Forelimb muscle (tissue), 1 donor: ENCODE results near the gene LSAMP. TPM values are rescaled to one million over a fixed set of nuclear protein-coding genes. Genes with fewer than 3 reads are reported as not detected.

Experiments used
- DNase-seq: peaks from one replicate; pipeline ENCODE4 v3.0.0-alpha.2; 2013; ENCODE audit warnings: low read depth
- polyA plus RNA-seq: library from polyadenylated mRNA; unstranded; fragments of 120-200 nt; gene quantifications from one replicate; pipeline ENCODE4 v1.2.1, GENCODE V29; 2013; ENCODE audit not compliant: insufficient read length

Gene LSAMP
- polyA plus RNA-seq, 1 donor = 4.5 TPM

GRCh38 chr3:116432795-116433194, 12.5 kb downstream of the LSAMP start:
- no peak for DNase-seq

GRCh38 chr3:116429479-116430269, 15.6 kb downstream of the LSAMP start:
- no peak for DNase-seq

- no peak for DNase-seq
These were observed 19.3 kb downstream of the LSAMP start for GRCh38 chr3:116426036-116426435.

- DNase-seq = no peak
These were observed 20.2 kb downstream of the LSAMP start for GRCh38 chr3:116425126-116425525.

- no peak for DNase-seq
These were observed 21.3 kb downstream of the LSAMP start for GRCh38 chr3:116423945-116424344.

GRCh38 chr3:116423374-116423773, 21.9 kb downstream of the LSAMP start:
- no peak for DNase-seq

- DNase-seq = no peak
These were observed 28.1 kb downstream of the LSAMP start for GRCh38 chr3:116417151-116417550.

- DNase-seq = no peak
These were observed 32.0 kb downstream of the LSAMP start for GRCh38 chr3:116413319-116413718.

- no peak for DNase-seq
These were observed 36.8 kb downstream of the LSAMP start for GRCh38 chr3:116408473-116408872.

GRCh38 chr3:116405231-116405630, 40.1 kb downstream of the LSAMP start:
- DNase-seq = no peak

- DNase-seq = no peak
These were observed 45.5 kb downstream of the LSAMP start for GRCh38 chr3:116399701-116400226.

GRCh38 chr3:116394365-116394764, 50.9 kb downstream of the LSAMP start:
- no peak for DNase-seq

- DNase-seq = no peak
These were observed 52.1 kb downstream of the LSAMP start for GRCh38 chr3:116393199-116393598.

- DNase-seq = no peak
These were observed 53.0 kb downstream of the LSAMP start for GRCh38 chr3:116392291-116392690.

- DNase-seq = no peak
These were observed 53.7 kb downstream of the LSAMP start for GRCh38 chr3:116391296-116392201.

GRCh38 chr3:116390318-116390717, 55.0 kb downstream of the LSAMP start:
- DNase-seq = no peak

GRCh38 chr3:116388867-116389385, 56.4 kb downstream of the LSAMP start:
- DNase-seq = no peak

GRCh38 chr3:116386168-116386567, 59.1 kb downstream of the LSAMP start:
- DNase-seq = no peak

- DNase-seq = no peak
These were observed 60.6 kb downstream of the LSAMP start for GRCh38 chr3:116384717-116385116.

GRCh38 chr3:116378077-116378476, 67.2 kb downstream of the LSAMP start:
- no peak for DNase-seq

- no peak for DNase-seq
These were observed 70.4 kb downstream of the LSAMP start for GRCh38 chr3:116374901-116375300.

GRCh38 chr3:116367761-116368395, 77.4 kb downstream of the LSAMP start:
- no peak for DNase-seq
